Measurements from ENCODE around the gene SCLT1.

Gene SCLT1

GRCh38 chr4:128866691-128867090, 226.6 kb downstream of the SCLT1 start:
- no peak for FAIRE-seq

DNA sequence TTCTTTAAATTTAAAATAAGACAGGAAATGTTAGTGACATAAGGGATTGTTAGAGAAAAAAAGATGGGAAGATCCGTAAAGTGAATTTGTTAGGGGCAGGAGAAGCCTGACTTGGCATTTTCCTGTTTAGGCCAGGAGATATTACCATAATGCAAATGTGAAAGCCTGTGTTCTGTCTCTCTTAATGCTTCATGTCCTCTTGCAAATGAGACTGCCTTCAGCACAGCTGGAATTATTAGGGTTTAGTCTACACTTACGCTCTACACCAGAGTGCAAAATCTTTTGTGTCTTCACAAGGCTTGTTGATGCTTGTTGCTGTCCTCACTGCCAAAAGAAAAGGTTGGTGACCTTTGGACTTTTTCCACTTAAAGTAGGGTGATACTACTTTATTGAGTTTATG, 227.1 kb downstream of the SCLT1 start:
- FAIRE-seq, result no peak

DNA sequence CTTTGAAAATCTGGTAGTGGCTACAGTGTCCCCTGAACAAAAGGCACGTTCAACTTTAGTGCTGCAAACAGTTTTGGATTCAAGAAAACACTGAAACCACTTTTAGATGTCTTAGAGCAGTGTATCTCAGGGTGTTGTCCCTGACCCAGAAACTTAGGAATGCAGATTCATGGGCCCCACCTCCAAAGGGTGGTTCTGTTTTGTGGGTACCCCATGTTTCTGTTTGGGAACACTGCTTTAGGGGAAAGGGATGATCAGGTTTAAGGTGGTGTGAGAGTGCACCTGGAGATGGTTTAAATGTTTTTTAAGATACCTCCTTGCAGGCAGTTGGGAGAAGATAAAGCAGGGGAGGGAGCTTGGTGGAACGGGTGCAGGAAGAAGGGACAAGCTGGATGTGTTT, 228.2 kb downstream of the SCLT1 start:
- FAIRE-seq, result no peak

DNA sequence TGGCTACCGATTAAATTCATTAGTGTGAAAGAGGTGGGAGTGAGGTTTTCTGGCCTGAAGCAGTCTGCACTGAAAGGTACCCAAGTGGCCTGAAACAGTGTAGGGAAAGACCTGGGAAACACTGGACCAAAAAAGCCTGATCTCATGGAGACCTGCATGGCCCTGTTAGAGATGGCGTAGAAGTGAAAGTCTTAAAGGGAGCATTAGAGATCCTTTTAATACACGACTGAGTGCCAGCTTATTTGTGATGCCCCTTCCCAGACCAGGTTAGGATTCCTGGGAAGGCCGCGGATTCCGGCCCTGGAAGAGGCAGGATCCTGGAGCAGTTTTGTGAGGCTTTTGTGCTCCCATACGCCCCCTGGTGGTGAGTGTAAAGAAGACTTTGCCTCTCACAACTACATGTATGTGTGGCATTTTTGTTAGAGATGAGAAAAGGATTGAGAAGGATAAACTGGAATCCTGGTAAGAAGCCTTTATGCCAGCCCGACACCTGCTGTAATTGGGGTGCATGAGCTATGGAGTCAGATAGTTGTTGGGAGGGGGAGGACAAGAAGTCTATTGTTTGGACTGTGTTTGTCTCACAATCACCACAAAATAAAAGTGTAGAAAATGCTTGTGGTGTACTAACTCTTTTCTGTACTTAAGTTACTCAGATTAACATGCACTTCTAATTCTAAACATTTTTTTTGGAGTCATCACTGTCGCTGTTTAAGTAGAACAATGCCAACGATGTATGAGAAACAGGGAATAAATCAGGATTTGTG, 229.8 kb downstream of the SCLT1 start:
- FAIRE-seq, result peak; percentile 88

- FAIRE-seq, result no peak
Observed at GRCh38 chr4:128862608-128863311, 230.6 kb downstream of the SCLT1 start.

DNA sequence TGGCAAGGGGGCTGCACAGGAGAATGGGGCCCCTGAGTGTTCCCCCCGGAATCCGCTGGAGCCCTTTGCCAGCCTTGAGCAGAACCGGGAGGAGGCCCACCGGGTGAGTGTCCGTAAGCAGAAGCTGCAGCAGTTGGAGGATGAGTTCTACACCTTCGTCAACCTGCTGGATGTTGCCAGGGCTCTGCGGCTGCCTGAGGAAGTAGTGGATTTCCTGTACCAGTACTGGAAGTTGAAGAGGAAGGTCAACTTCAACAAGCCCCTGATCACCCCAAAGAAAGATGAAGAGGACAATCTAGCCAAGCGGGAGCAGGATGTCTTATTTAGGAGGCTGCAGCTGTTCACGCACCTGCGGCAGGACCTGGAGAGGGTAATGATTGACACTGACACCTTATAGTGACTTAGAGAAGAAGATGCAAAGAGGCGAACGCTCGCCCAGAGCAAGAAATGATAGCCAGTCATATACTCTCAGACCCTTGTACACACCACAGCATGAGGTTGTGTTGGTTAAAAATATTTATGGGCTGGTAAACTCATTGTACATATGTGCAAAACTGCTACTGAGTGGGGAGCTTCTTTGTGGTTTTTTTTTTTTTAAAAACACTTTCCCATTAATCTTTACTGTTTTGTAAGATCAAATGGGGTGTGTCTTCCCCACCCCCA, 231.4 kb downstream of the SCLT1 start:
- FAIRE-seq, result no peak

- FAIRE-seq, result no peak
Observed at GRCh38 chr4:128859887-128860677, 233.3 kb downstream of the SCLT1 start.

DNA sequence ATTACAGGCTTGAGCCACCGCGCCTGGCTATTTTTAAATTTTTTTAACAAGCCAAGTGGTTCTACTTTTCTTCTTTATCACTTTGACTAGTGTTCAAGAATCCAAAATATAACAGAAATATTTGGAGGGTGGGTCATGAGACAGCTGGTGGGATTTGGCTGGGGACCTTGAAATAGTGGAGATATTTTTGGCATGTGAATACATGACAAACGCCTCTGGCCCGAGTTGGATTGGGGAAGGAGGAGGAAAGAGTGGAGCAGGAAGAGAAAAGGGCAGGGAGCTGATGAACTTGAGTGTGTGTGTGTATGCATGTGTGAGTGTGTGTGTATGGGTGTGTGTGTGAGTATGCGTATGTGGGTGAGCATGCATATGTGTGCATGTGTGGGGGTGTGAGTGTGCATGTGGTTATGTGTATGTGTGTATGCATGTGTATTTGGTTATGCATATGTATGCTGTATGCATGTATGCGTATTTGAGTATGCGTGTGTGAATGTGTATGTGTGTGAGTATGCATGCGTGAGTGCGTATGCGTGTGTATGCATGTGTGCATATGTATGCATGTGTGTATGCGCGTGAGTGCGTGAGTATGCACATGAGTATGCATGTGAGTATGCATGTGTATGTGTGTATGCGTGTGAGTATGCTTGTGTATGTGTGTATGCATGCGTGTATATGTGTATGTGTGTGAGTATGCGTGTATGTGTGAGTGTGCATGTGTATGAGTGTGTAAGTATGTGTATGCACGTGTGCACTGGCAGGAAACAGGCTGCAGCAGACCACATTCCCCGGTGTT, 234.3 kb downstream of the SCLT1 start:
- no peak for FAIRE-seq

- no peak for FAIRE-seq
Observed at GRCh38 chr4:128856246-128856645, 237.1 kb downstream of the SCLT1 start.

- no peak for FAIRE-seq
Observed at GRCh38 chr4:128855621-128856020, 237.7 kb downstream of the SCLT1 start.

GRCh38 chr4:128854433-128854832, 238.9 kb downstream of the SCLT1 start:
- FAIRE-seq, result no peak

DNA sequence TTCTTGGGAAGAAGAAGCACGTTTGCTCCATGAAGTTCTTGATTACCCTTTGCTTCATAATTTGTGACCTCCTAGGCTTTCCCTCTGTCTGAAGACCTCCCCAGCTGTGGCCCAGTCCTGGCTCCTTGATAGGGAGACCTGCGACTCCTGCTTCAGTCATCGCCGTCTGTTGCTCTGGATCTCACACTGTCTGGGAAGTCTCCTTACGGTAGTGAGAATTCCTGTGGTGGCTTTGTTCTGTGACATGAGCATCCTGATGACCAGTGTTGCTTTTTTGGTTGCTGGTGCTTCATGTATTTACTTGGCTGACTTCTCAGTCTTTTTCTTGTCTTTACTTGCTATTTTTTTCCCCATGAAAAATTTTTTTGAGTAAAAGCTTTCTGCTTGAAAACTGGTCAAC, 239.6 kb downstream of the SCLT1 start:
- no peak for FAIRE-seq

DNA sequence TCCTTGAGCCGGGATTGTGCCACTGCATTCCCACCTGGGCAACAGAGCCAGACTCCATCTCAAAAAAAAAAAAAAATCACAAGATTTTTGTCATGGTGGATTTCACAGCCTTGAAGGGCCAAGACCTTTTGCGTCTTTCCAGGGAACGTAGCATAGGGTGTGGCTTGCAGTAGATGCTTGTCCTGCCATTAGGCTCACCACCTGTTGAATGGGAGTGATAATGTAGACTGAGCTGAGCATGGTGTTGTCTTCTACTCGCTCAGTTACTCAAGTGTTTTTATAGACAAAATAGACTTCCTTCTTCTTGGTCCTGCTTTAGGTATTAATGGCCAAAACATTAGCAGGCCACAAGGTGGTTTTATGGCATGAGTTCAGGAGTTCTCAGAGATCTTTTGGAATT, 243.1 kb downstream of the SCLT1 start:
- no peak for FAIRE-seq

DNA sequence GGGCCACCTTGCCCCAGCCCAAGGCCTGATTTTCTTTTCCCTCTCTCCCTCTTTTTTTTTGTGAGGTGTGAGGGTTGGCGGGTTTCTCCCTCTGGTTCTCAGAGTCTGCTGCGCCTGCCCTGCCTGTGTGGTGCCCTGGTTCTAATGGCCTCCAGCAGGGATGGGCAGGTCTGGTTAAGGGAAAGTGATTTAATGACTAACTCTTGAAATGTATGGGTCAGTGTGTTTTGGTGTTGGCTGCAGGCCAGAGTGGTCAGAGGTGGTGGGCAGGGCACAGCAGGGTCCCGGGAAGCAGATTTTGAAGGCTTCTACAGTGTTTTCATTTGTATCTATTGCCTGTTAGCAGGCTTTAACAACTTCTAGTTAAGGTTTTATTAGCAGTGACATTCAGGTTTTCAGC, 244.9 kb downstream of the SCLT1 start:
- FAIRE-seq, result no peak

GRCh38 chr4:128847082-128847724, 246.1 kb downstream of the SCLT1 start:
- FAIRE-seq, result no peak

GRCh38 chr4:128846063-128846462, 247.3 kb downstream of the SCLT1 start:
- FAIRE-seq, result no peak

DNA sequence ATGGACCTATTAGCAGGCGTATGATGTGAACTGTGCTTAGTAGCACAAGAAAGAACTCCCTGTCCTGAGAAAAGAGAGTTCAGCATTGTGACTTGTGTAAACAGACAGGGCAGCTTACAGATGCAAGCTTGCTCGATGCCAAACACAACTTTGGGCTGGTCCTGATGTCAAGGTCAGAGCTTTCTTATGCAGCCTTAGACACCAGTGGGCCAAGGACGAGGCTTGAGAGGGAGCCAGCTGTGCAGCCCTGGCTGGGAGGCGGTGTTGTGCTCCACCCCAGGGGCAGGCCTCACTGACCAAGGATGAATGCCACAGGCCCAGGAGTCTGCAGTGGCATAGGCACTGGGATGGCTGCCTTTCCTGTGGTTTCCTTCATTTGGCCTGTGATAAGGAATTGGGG, 248.4 kb downstream of the SCLT1 start:
- no peak for FAIRE-seq

GRCh38 chr4:128841402-128841801, 251.9 kb downstream of the SCLT1 start:
- FAIRE-seq, result no peak

GRCh38 chr4:128840711-128841318, 252.5 kb downstream of the SCLT1 start:
- FAIRE-seq, result no peak

DNA sequence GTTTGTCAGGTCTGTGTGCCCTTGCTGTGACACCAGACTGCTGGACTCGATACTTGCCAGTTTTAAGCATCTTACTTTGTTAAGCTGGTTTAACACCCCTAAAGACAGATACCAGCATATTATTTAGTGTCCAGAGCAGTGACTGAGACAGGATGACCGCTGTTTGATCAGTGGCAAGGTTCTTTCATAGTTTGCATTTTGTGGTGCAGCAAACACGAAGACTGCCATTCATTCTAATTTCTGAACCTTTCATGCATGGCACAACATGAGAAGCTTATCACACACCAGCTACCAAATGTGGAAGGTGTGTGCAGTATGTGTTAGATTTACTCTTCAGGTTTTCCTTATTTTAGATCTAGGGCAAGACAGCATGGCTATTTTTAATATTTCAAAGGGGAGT, 255.7 kb downstream of the SCLT1 start:
- FAIRE-seq, result no peak

- no peak for FAIRE-seq
Observed at GRCh38 chr4:128837198-128837597, 256.1 kb downstream of the SCLT1 start.

Measured in G401.6 (cell line).